Activated T-helper 1 cell treated with anti-CD3 and anti-CD28 coated beads, Interleukin-12 subunit alpha, Interleukin-12 subunit beta, Interleukin-2, Interleukin-4 antibody, amounts not matched to agents 30 ng/mL and 10 ng/mL and 1 ng/mL, durations not matched to agents 14 hours and 24 hours and 36 hours (primary cell): ENCODE results near the gene CLRN3. TPM values are rescaled to one million over a fixed set of nuclear protein-coding genes. Genes with fewer than 3 reads are reported as not detected.

ENCODE experiments used
- DNase-seq: peaks from one replicate; pipeline ENCODE4 v3.0.0; 2021; ENCODE audit warnings: low spot score
- H3K27ac Mint-ChIP-seq: one replicate; pipeline ENCODE4 v1.8.0; 2021; ENCODE audit warnings: mild to moderate bottlenecking, mixed read lengths
- H3K27me3 Mint-ChIP-seq: one replicate; pipeline ENCODE4 v1.8.0; 2022; ENCODE audit warnings: mild to moderate bottlenecking, moderate library complexity, mixed read lengths; ENCODE audit not compliant: insufficient read depth
- H3K36me3 Mint-ChIP-seq: one replicate; pipeline ENCODE4 v1.8.0; 2021; ENCODE audit warnings: low read depth, mixed read lengths
- H3K4me1 Mint-ChIP-seq: one replicate; pipeline ENCODE4 v1.8.0; 2021; ENCODE audit warnings: low read depth, mixed read lengths
- H3K4me3 Mint-ChIP-seq: one replicate; pipeline ENCODE4 v1.8.0; 2021; ENCODE audit warnings: mild to moderate bottlenecking, moderate library complexity, mixed read lengths
- H3K9me3 Mint-ChIP-seq: one replicate; pipeline ENCODE4 v1.8.0; 2021; ENCODE audit warnings: mixed read lengths
- intact Hi-C: fragments of 100-400 bp; cut with micrococcal nuclease; formaldehyde crosslinking; loops from one replicate; pipeline ENCODE4 v1.15.1; 2024
- total RNA-seq: library from RNA; stranded (reverse); gene quantifications from 2 replicates; pipeline ENCODE4 v1.2.3, GENCODE V29; 2022

Gene CLRN3
- total RNA-seq, 1 donor from 2014 or later = not detected

GRCh38 chr10:127873901-127874470 is 18.8 kb downstream of the CLRN3 start:
- H3K4me1 Mint-ChIP-seq = peaks cover 23% of the 10 kb centered on the region
- DNase-seq = no peak

GRCh38 chr10:127872871-127873600 is 19.7 kb downstream of the CLRN3 start:
- Mint-ChIP-seq H3K4me1 (peaks cover 14% of the 10 kb centered on the region), H3K27ac (no peak overlapping the region), H3K4me3 (no peak overlapping the region), H3K36me3 (no peaks in the 10 kb centered on the region), H3K9me3 (no peaks in the 10 kb centered on the region), H3K27me3 (peaks cover 22% of the 10 kb centered on the region)
- intact Hi-C loops = no loop called here
- DNase-seq = no peak

More at GRCh38 chr10:127873901-127874470, 18.8 kb downstream of the CLRN3 start:
- Mint-ChIP-seq H3K9me3 (no peaks in the 10 kb centered on the region), H3K27me3 (peaks cover 14% of the 10 kb centered on the region), H3K4me3 (no peak overlapping the region), H3K27ac (no peak overlapping the region), H3K36me3 (no peaks in the 10 kb centered on the region)
- intact Hi-C loops = no loop called here

GRCh38 chr10:127872011-127872761 is 20.6 kb downstream of the CLRN3 start:
- intact Hi-C loops = no loop called here
- Mint-ChIP-seq H3K27ac (no peak overlapping the region), H3K27me3 (peaks cover 26% of the 10 kb centered on the region), H3K9me3 (no peaks in the 10 kb centered on the region), H3K4me1 (peaks cover 6% of the 10 kb centered on the region), H3K36me3 (no peaks in the 10 kb centered on the region), H3K4me3 (no peak overlapping the region)
- DNase-seq = no peak

- no peak overlapping the region for H3K27ac Mint-ChIP-seq
- H3K9me3 Mint-ChIP-seq = no peaks in the 10 kb centered on the region
- intact Hi-C loops = no loop called here
- H3K36me3 Mint-ChIP-seq = no peaks in the 10 kb centered on the region
- H3K4me3 Mint-ChIP-seq = no peak overlapping the region
- H3K27me3 Mint-ChIP-seq = peaks cover 29% of the 10 kb centered on the region
- DNase-seq = no peak
- peaks cover under 1% of the 10 kb centered on the region for H3K4me1 Mint-ChIP-seq
Measured at GRCh38 chr10:127871631-127872010, 21.1 kb downstream of the CLRN3 start.

GRCh38 chr10:127869329-127869728 is 23.4 kb downstream of the CLRN3 start:
- no peak for DNase-seq
- Mint-ChIP-seq H3K27ac (no peak overlapping the region), H3K9me3 (peaks cover 4% of the 10 kb centered on the region), H3K36me3 (no peaks in the 10 kb centered on the region), H3K27me3 (peaks cover 31% of the 10 kb centered on the region), H3K4me3 (no peak overlapping the region), H3K4me1 (no peaks in the 10 kb centered on the region)
- intact Hi-C loops = no loop called here

GRCh38 chr10:127867805-127868204 is 24.9 kb downstream of the CLRN3 start:
- Mint-ChIP-seq H3K4me1 (no peaks in the 10 kb centered on the region), H3K9me3 (peaks cover 16% of the 10 kb centered on the region), H3K27me3 (peaks cover 31% of the 10 kb centered on the region), H3K27ac (no peak overlapping the region), H3K36me3 (peaks cover 2% of the 10 kb centered on the region), H3K4me3 (no peak overlapping the region)
- intact Hi-C loops = no loop called here
- DNase-seq = no peak

GRCh38 chr10:127866276-127867013 is 26.3 kb downstream of the CLRN3 start:
- intact Hi-C loops = no loop called here
- no peak for DNase-seq
- Mint-ChIP-seq H3K36me3 (peaks cover 2% of the 10 kb centered on the region), H3K27me3 (peaks cover 31% of the 10 kb centered on the region), H3K27ac (no peak overlapping the region), H3K4me3 (no peak overlapping the region), H3K9me3 (peaks cover 16% of the 10 kb centered on the region), H3K4me1 (no peaks in the 10 kb centered on the region)

- no peaks in the 10 kb centered on the region for H3K4me1 Mint-ChIP-seq
- intact Hi-C loops = no loop called here
- H3K4me3 Mint-ChIP-seq = no peak overlapping the region
- peaks cover 14% of the 10 kb centered on the region for H3K27me3 Mint-ChIP-seq
- peaks cover 2% of the 10 kb centered on the region for H3K36me3 Mint-ChIP-seq
- peaks cover 20% of the 10 kb centered on the region for H3K9me3 Mint-ChIP-seq
- no peak overlapping the region for H3K27ac Mint-ChIP-seq
- no peak for DNase-seq
Measured at GRCh38 chr10:127863231-127863825, 29.4 kb downstream of the CLRN3 start.

- Mint-ChIP-seq H3K36me3 (peaks cover 2% of the 10 kb centered on the region), H3K4me3 (no peak overlapping the region), H3K27ac (no peak overlapping the region), H3K27me3 (no peaks in the 10 kb centered on the region), H3K9me3 (peaks cover 20% of the 10 kb centered on the region), H3K4me1 (no peaks in the 10 kb centered on the region)
- intact Hi-C loops = no loop called here
- DNase-seq = no peak
Measured at GRCh38 chr10:127860592-127860991, 32.1 kb downstream of the CLRN3 start.

GRCh38 chr10:127855976-127856375 is 36.8 kb downstream of the CLRN3 start:
- intact Hi-C loops = loop anchor here (2.0 kb wide), 1 partner anchor 291 kb away; no protein-coding TSS in a partner anchor
- no peak overlapping the region for H3K27ac Mint-ChIP-seq
- H3K9me3 Mint-ChIP-seq = peaks cover 4% of the 10 kb centered on the region
- DNase-seq = no peak
- no peak overlapping the region for H3K4me3 Mint-ChIP-seq
- H3K27me3 Mint-ChIP-seq = peaks cover 6% of the 10 kb centered on the region
- no peaks in the 10 kb centered on the region for H3K4me1 Mint-ChIP-seq
- H3K36me3 Mint-ChIP-seq = no peaks in the 10 kb centered on the region

- intact Hi-C loops = loop anchor here (2.0 kb wide), 1 partner anchor 291 kb away; no protein-coding TSS in a partner anchor
- no peaks in the 10 kb centered on the region for H3K4me1 Mint-ChIP-seq
- H3K36me3 Mint-ChIP-seq = no peaks in the 10 kb centered on the region
- H3K27ac Mint-ChIP-seq = no peak overlapping the region
- DNase-seq = no peak
- H3K4me3 Mint-ChIP-seq = no peak overlapping the region
- H3K9me3 Mint-ChIP-seq = peaks cover 4% of the 10 kb centered on the region
- H3K27me3 Mint-ChIP-seq = peaks cover 6% of the 10 kb centered on the region
Measured at GRCh38 chr10:127855591-127855881, 37.2 kb downstream of the CLRN3 start.

- Mint-ChIP-seq H3K27ac (no peak overlapping the region), H3K4me3 (no peak overlapping the region), H3K9me3 (peaks cover 4% of the 10 kb centered on the region), H3K27me3 (peaks cover 6% of the 10 kb centered on the region), H3K36me3 (no peaks in the 10 kb centered on the region), H3K4me1 (no peaks in the 10 kb centered on the region)
- intact Hi-C loops = loop anchor here (1.0 to 5.0 kb wide), 3 partner anchors 139 to 613 kb away; no protein-coding TSS in a partner anchor
- DNase-seq = no peak
Measured at GRCh38 chr10:127854769-127855590, 37.8 kb downstream of the CLRN3 start.
